ENCODE measurements around the gene OPHN1. TPM values are rescaled to one million over a fixed set of nuclear protein-coding genes. Genes with fewer than 3 reads are reported as not detected.

Gene OPHN1
- total RNA-seq, 6 experiments from 2014 or later: 7.8 to 12.5 (median 10.6) TPM

DNA sequence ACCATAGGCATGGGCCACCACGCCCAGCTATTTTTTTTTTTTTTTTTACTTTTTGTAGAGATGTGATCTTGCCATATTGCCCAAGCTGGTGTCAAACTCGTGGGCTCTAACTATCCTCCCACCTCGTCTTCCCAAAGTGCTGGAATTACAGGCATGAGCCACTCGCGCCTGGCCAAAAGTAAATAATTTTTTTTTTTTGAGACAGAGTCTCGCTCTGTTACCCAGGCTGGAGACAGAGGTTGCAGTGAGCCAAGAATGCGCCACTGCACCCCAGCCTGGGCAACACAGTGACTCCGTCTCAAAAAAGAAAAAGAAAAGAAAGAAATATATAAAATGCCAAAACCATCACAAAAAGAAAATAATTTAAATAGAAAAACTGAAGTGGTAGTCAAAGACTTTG is 18.4 kb upstream of the OPHN1 start:
- no peaks in the 10 kb centered on the region for H3K36me3 Mint-ChIP-seq (ENCODE audit: low read depth)
- TF ChIP-seq, protein P1, sequence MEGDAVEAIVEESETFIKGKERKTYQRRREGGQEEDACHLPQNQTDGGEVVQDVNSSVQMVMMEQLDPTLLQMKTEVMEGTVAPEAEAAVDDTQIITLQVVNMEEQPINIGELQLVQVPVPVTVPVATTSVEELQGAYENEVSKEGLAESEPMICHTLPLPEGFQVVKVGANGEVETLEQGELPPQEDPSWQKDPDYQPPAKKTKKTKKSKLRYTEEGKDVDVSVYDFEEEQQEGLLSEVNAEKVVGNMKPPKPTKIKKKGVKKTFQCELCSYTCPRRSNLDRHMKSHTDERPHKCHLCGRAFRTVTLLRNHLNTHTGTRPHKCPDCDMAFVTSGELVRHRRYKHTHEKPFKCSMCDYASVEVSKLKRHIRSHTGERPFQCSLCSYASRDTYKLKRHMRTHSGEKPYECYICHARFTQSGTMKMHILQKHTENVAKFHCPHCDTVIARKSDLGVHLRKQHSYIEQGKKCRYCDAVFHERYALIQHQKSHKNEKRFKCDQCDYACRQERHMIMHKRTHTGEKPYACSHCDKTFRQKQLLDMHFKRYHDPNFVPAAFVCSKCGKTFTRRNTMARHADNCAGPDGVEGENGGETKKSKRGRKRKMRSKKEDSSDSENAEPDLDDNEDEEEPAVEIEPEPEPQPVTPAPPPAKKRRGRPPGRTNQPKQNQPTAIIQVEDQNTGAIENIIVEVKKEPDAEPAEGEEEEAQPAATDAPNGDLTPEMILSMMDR (IDR thresholded peaks at IDR 0.05): no peak
- no peaks in the 10 kb centered on the region for H3K9me3 Mint-ChIP-seq
- no peaks in the 10 kb centered on the region; the same call in 1 of the 2 replicates for H3K27me3 Mint-ChIP-seq (ENCODE audit: insufficient read depth)
- no peak overlapping the region for H3K4me3 Mint-ChIP-seq
- DNase-seq: no peak
- no peaks in the 10 kb centered on the region for H3K4me1 Mint-ChIP-seq (ENCODE audit: low read depth)
- H3K27ac Mint-ChIP-seq: no peak overlapping the region

DNA sequence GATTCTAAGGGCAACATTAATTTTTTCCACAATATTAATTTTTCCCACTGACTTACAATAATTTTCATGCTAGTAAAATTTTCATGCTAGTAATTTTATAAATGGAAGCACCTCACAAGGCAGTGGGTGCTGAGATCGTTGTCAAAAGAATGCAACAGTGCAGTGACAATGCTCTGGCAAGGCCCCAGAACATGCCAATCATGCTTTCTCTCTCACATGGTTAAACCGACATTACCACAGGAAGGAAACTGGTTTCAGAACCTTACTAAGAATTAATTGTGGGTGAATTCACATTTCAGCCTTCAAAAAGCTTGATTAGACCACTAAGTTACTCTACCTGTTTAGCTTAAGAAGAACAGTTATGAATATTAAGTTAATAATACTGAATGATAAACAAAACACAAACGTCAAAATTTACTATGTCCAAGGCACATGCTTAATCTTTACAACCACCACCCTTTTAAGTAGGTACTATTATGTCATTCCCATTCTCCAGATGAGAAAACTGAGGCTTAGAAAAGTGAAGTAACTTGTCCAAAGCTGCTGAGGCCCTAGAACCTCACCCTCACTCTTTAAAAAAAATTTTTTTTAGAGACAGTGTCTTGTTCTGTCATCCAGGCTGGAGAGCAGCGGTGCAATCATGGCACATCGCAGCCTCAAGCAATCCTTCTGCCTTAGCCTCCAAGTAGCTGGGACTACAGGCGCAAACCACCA is 10.0 kb upstream of the OPHN1 start:
- Mint-ChIP-seq H3K4me3 (no peak overlapping the region), H3K27ac (peak overlapping the region; percentile 29; the same call in 1 of the 2 replicates), H3K9me3 (no peaks in the 10 kb centered on the region), H3K27me3 (ENCODE audit: insufficient read depth) (no peaks in the 10 kb centered on the region), H3K36me3 (ENCODE audit: low read depth) (no peaks in the 10 kb centered on the region), H3K4me1 (ENCODE audit: low read depth) (peaks cover 28% of the 10 kb centered on the region)
- DNase-seq: peak; percentile 35
- TF ChIP-seq, protein P1 (IDR thresholded peaks at IDR 0.05): no peak

DNA sequence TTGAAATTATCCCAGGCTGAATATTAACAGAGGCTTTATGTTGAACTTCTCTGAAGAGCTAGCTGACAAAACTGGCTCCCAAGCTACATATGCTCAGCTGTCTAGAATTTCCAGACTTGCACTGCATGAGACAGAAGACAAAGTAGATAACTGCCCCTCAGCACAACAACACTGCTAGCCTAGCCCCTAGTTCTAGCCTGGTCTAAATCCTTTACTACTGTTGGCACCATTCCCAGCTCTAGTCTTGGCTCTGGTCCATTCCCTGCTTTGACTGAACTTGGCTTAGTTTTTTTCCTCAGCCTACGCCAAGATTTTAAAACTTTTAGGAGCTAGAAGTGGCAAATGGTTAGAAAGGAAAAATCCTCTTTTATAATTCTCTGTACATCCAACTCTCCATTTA is 7.6 kb upstream of the OPHN1 start:
- no peak overlapping the region for H3K4me3 Mint-ChIP-seq
- TF ChIP-seq, protein P1 (IDR thresholded peaks at IDR 0.05): no peak
- no peaks in the 10 kb centered on the region for H3K27me3 Mint-ChIP-seq (ENCODE audit: insufficient read depth)
- no peak overlapping the region for H3K27ac Mint-ChIP-seq
- H3K36me3 Mint-ChIP-seq (ENCODE audit: low read depth): no peaks in the 10 kb centered on the region
- peak; percentile 36 for DNase-seq
- no peaks in the 10 kb centered on the region for H3K9me3 Mint-ChIP-seq
- peaks cover 28% of the 10 kb centered on the region for H3K4me1 Mint-ChIP-seq (ENCODE audit: low read depth)

DNA sequence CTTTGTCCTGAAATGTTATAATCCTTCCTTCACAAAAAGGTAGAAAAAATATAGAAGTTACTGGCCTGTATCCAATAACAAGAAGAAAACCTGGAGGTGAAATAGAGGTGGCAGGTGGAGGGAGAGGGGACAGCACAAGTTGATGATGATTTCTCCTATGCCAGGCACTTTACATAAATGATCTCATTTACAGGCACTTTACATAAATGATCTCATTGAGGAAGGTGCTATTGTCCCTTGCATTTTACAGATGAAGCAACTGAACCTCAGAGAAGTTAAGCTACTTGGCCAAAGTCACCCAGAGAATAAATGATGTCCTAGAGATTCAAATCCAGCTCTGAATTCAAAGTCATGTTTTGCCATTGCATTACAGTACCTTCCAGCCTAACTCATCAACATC is 7.1 kb upstream of the OPHN1 start:
- Mint-ChIP-seq H3K27ac (no peak overlapping the region), H3K27me3 (ENCODE audit: insufficient read depth) (no peaks in the 10 kb centered on the region), H3K36me3 (ENCODE audit: low read depth) (no peaks in the 10 kb centered on the region), H3K9me3 (no peaks in the 10 kb centered on the region), H3K4me1 (ENCODE audit: low read depth) (peaks cover 28% of the 10 kb centered on the region), H3K4me3 (no peak overlapping the region)
- TF ChIP-seq, protein P1 (IDR thresholded peaks at IDR 0.05): no peak
- DNase-seq: no peak

DNA sequence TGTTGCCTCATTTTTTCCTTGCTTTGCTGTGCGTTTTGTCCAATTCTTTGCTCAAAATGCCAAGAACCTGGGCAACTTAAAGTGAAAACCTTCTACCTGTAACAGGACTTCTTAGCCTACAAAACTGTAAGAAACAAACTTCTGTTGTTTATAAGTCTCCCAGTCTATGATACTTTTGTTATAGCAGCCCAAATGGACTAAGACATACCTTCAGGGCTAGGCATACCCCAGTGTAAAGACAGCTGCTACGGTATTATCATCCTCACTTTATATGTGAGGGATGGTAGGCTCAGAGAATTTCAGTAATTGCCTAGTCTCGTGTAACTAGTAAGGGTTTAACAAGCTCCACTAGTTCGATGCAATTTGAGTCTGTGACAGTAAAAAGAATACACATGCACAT is 6.0 kb upstream of the OPHN1 start:
- Mint-ChIP-seq H3K9me3 (no peaks in the 10 kb centered on the region), H3K4me1 (ENCODE audit: low read depth) (peaks cover 35% of the 10 kb centered on the region), H3K27me3 (ENCODE audit: insufficient read depth) (no peaks in the 10 kb centered on the region), H3K27ac (no peak overlapping the region), H3K4me3 (no peak overlapping the region), H3K36me3 (ENCODE audit: low read depth) (no peaks in the 10 kb centered on the region)
- no peak for DNase-seq
- TF ChIP-seq, protein P1 (IDR thresholded peaks at IDR 0.05): no peak
